GM10266 (cell line): ENCODE results near the gene EEIG1.

Experiments
- DNase-seq: peaks from one replicate; pipeline ENCODE4 v3.0.0; 2012; ENCODE audit errors: extremely low spot score
- CTCF ChIP-seq: IDR thresholded peaks from 2 replicates; pipeline ENCODE4 v1.5.1; 2012; ENCODE audit warnings: mild to moderate bottlenecking, low read depth; ENCODE audit not compliant: control insufficient read depth, insufficient read depth; ENCODE audit errors: missing control alignments

Gene EEIG1

GRCh38 chr9:127968042-127968441 is 12.7 kb downstream of the EEIG1 start:
- no peak for TF ChIP-seq CTCF
- DNase-seq, result no peak

GRCh38 chr9:127967151-127967809 is 13.5 kb downstream of the EEIG1 start:
- DNase-seq, result no peak
- TF ChIP-seq CTCF, result no peak

GRCh38 chr9:127966416-127967150 is 14.2 kb downstream of the EEIG1 start:
- no peak for DNase-seq
- no peak for TF ChIP-seq CTCF

GRCh38 chr9:127965953-127966352 is 14.8 kb downstream of the EEIG1 start:
- no peak for TF ChIP-seq CTCF
- no peak for DNase-seq

GRCh38 chr9:127963359-127964064 is 17.3 kb downstream of the EEIG1 start:
- DNase-seq, result no peak
- no peak for TF ChIP-seq CTCF

GRCh38 chr9:127963041-127963358 is 17.8 kb downstream of the EEIG1 start:
- no peak for TF ChIP-seq CTCF
- DNase-seq, result no peak

- TF ChIP-seq CTCF, result no peak
- no peak for DNase-seq
Observed at GRCh38 chr9:127962278-127962677, 18.5 kb downstream of the EEIG1 start.
